GM21367 (cell line): ENCODE results near the gene ATP9B.

Experiments used
- ATAC-seq: cut with Tn5 transposase; IDR thresholded peaks from one replicate; pipeline ENCODE4 v1.9.1; 2021; ENCODE audit not compliant: unreplicated experiment

The ATP9B gene

GRCh38 chr18:79423211-79424007, 354.2 kb downstream of the ATP9B start:
- ATAC-seq = no peak

- no peak for ATAC-seq
Measured at GRCh38 chr18:79424008-79424565, 354.9 kb downstream of the ATP9B start.

DNA sequence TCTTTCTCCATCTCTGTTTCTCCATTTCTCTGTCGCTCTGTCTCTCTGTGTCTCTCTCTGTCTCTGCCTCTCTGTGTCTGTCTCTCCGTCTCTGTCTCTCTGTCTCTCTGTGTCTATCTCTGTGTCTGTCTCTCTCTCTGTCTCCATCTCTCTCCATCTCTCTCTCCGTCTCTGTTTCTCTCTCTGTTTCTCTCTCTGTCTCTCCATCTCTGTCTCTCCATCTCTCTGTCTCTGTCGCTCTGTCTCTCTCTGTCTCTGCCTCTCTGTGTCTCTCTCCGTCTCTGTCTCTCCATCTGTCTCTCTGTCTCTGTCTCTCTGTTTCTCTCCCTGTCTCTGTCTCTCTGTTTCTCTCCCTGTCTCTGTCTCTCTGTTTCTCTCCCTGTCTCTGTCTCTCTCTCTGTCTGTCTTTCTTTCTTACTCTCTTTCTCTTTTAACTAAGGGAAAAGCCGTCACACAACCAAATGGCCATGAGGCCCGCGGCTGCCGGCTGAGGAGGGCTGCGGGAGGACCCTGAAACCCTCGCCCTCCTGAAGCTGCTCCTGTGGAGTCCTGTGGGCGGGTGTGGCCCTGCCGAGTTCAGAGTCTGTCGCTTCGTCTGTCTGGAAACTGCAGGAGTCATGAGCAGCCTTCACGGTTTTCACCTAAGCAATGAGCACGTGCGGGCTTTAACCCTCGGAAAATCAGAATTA, 355.8 kb downstream of the ATP9B start:
- ATAC-seq = no peak

- ATAC-seq = no peak
Measured at GRCh38 chr18:79425569-79425886, 356.3 kb downstream of the ATP9B start.

- ATAC-seq = no peak
Measured at GRCh38 chr18:79426376-79427300, 357.4 kb downstream of the ATP9B start.

DNA sequence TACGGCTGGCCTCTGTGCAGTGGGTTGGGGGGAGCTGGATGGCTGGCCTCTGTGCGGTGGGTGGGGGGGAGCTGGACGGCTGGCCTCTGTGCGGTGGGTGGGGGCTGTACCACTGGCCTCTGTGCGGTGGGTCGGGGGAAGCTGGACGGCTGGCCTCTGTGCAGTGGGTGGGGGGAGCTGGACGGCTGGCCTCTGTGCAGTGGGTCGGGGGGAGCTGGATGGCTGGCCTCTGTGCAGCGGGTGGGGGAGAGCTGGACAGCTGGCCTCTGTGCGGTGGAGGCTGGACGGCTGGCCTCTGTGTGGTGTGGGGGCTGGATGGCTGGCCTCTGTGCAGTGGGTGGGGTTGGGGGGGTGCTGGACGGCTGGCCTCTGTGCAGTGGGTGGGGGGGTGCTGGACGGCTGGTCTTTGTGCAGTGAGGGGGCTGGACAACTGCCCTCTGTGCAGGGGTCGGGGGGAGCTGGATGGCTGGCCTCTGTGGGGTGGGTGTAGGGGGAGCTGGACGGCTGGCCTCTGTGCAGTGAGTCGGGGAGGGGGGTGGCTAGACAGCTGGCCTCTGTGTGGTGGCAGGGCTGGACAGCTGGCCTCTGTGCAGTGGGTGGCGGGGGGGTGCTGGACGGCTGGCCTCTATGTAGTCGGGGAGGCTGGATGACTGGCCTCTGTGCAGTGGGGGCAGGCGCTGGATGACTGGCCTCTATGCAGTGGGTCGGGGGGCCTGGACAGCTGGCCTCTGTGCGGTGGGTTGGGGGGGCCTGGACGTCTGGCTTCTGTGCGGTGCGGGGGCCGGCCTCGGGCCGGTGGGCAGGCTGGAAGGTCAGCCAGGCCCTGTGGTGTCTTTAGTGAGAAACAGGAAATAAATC, 358.4 kb downstream of the ATP9B start:
- ATAC-seq = no peak
